ENCODE measurements around the gene FLT1. TPM values are rescaled to one million over a fixed set of nuclear protein-coding genes. Genes with fewer than 3 reads are reported as not detected.

Gene FLT1
- total and polyA plus RNA-seq, 2 donors (not counting 1 experiment from before 2014, with no cell fraction given), result 1.3 to 2.5 TPM

- no peak for DNase-seq (ENCODE audit: low read depth in 2 of 2)
- no peak overlapping the region for H3K4me2 ChIP-seq (ENCODE audit: extremely low read depth, insufficient read depth, low read length)
These were observed 118.3 kb downstream of the FLT1 start for GRCh38 chr13:28376604-28377003.

GRCh38 chr13:28375250-28375930 is 119.5 kb downstream of the FLT1 start:
- Histone ChIP-seq H3K9ac (ENCODE audit: insufficient read depth, low read length) (no peak overlapping the region), H2AFZ (ENCODE audit: low read length) (no peak overlapping the region), H3K9me3 (ENCODE audit: control insufficient read depth, insufficient read depth, low read depth, low read length) (no peaks in the 10 kb centered on the region), H3K4me1 (ENCODE audit: control insufficient read depth, extremely low read depth, insufficient read depth, low read length) (no peaks in the 10 kb centered on the region), H3K4me2 (ENCODE audit: extremely low read depth, insufficient read depth, low read length) (no peak overlapping the region), H3K36me3 (ENCODE audit: control insufficient read depth, insufficient read depth, low read length) (no peaks in the 10 kb centered on the region), H3K4me3 (replicated peaks in 1 of 4; ENCODE audit: control extremely low read depth in 1 of 4, insufficient read depth in 1 of 4, low read depth in 3 of 4, low read length in 4 of 4) (no peak overlapping the region), H3K27me3 (ENCODE audit: control insufficient read depth, insufficient read depth, low read length) (no peaks in the 10 kb centered on the region), H3K79me2 (ENCODE audit: control insufficient read depth, insufficient read depth, low read length) (no peaks in the 10 kb centered on the region), H3K27ac (ENCODE audit: insufficient read depth, low read length) (no peak overlapping the region), H4K20me1 (ENCODE audit: control insufficient read depth, extremely low read depth, insufficient read depth, low read length) (no peaks in the 10 kb centered on the region)
- TF ChIP-seq, protein P1, sequence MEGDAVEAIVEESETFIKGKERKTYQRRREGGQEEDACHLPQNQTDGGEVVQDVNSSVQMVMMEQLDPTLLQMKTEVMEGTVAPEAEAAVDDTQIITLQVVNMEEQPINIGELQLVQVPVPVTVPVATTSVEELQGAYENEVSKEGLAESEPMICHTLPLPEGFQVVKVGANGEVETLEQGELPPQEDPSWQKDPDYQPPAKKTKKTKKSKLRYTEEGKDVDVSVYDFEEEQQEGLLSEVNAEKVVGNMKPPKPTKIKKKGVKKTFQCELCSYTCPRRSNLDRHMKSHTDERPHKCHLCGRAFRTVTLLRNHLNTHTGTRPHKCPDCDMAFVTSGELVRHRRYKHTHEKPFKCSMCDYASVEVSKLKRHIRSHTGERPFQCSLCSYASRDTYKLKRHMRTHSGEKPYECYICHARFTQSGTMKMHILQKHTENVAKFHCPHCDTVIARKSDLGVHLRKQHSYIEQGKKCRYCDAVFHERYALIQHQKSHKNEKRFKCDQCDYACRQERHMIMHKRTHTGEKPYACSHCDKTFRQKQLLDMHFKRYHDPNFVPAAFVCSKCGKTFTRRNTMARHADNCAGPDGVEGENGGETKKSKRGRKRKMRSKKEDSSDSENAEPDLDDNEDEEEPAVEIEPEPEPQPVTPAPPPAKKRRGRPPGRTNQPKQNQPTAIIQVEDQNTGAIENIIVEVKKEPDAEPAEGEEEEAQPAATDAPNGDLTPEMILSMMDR (conservative IDR thresholded peaks at IDR 0.05 in 1 of 2, IDR thresholded peaks at IDR 0.05 in 1 of 2; ENCODE audit: low read depth in 1 of 2, low read length in 2 of 2), result no peak
- no peak for TF ChIP-seq EZH2 (IDR thresholded peaks at IDR 0.05; ENCODE audit: low read length, missing control alignments)
- no peak for DNase-seq (ENCODE audit: low read depth in 2 of 2)

More at GRCh38 chr13:28376604-28377003, 118.3 kb downstream of the FLT1 start:
- Histone ChIP-seq H4K20me1 (ENCODE audit: control insufficient read depth, extremely low read depth, insufficient read depth, low read length) (no peaks in the 10 kb centered on the region), H3K27ac (ENCODE audit: insufficient read depth, low read length) (no peak overlapping the region), H3K27me3 (ENCODE audit: control insufficient read depth, insufficient read depth, low read length) (no peaks in the 10 kb centered on the region), H3K79me2 (ENCODE audit: control insufficient read depth, insufficient read depth, low read length) (no peaks in the 10 kb centered on the region), H3K4me1 (ENCODE audit: control insufficient read depth, extremely low read depth, insufficient read depth, low read length) (no peaks in the 10 kb centered on the region), H3K9me3 (ENCODE audit: control insufficient read depth, insufficient read depth, low read depth, low read length) (no peaks in the 10 kb centered on the region), H3K9ac (ENCODE audit: insufficient read depth, low read length) (no peak overlapping the region), H3K4me3 (replicated peaks in 1 of 4; ENCODE audit: control extremely low read depth in 1 of 4, insufficient read depth in 1 of 4, low read depth in 3 of 4, low read length in 4 of 4) (no peak overlapping the region), H2AFZ (ENCODE audit: low read length) (no peak overlapping the region), H3K36me3 (ENCODE audit: control insufficient read depth, insufficient read depth, low read length) (no peaks in the 10 kb centered on the region)
- TF ChIP-seq, protein P1 (conservative IDR thresholded peaks at IDR 0.05 in 1 of 2, IDR thresholded peaks at IDR 0.05 in 1 of 2; ENCODE audit: low read depth in 1 of 2, low read length in 2 of 2), result no peak
- no peak for TF ChIP-seq EZH2 (IDR thresholded peaks at IDR 0.05; ENCODE audit: low read length, missing control alignments)

DNA sequence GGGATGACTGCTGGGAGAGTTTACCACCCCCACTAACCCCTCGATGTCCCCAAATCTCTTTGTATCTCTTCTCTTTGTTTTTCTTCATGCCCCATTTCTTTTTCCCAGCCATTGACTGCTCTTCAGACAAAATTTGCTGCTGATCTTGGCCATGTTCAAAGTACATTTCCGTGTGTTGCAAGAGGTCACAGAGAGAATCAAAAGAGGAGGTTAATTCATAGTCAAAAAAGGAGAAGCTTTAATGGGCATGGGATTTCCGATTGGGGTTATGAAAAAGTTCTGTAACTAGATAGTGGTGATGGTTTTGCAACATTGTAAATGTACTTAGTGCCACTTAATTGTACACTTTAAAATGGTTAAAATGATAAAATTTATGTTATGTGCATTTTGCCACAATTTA is 121.1 kb downstream of the FLT1 start:
- no peaks in the 10 kb centered on the region for H3K79me2 ChIP-seq (ENCODE audit: control insufficient read depth, insufficient read depth, low read length)
- H3K36me3 ChIP-seq (ENCODE audit: control insufficient read depth, insufficient read depth, low read length), result no peaks in the 10 kb centered on the region
- H3K4me3 ChIP-seq (replicated peaks in 1 of 4; ENCODE audit: control extremely low read depth in 1 of 4, insufficient read depth in 1 of 4, low read depth in 3 of 4, low read length in 4 of 4), result no peak overlapping the region
- no peak overlapping the region for H3K9ac ChIP-seq (ENCODE audit: insufficient read depth, low read length)
- no peak for DNase-seq (ENCODE audit: low read depth in 2 of 2)
- H3K27ac ChIP-seq (ENCODE audit: insufficient read depth, low read length), result no peak overlapping the region
- H3K4me1 ChIP-seq (ENCODE audit: control insufficient read depth, extremely low read depth, insufficient read depth, low read length), result no peaks in the 10 kb centered on the region
- no peaks in the 10 kb centered on the region for H3K9me3 ChIP-seq (ENCODE audit: control insufficient read depth, insufficient read depth, low read depth, low read length)
- no peaks in the 10 kb centered on the region for H3K27me3 ChIP-seq (ENCODE audit: control insufficient read depth, insufficient read depth, low read length)
- TF ChIP-seq, protein P1 (conservative IDR thresholded peaks at IDR 0.05 in 1 of 2, IDR thresholded peaks at IDR 0.05 in 1 of 2; ENCODE audit: low read depth in 1 of 2, low read length in 2 of 2), result no peak
- TF ChIP-seq EZH2 (IDR thresholded peaks at IDR 0.05; ENCODE audit: low read length, missing control alignments), result no peak
- no peaks in the 10 kb centered on the region for H4K20me1 ChIP-seq (ENCODE audit: control insufficient read depth, extremely low read depth, insufficient read depth, low read length)
- no peak overlapping the region for H3K4me2 ChIP-seq (ENCODE audit: extremely low read depth, insufficient read depth, low read length)
- no peak overlapping the region for H2AFZ ChIP-seq (ENCODE audit: low read length)

Data from fibroblast of lung (primary cell).